K562 (cell line): ENCODE results near the gene MSANTD1. TPM values are rescaled to one million over a fixed set of nuclear protein-coding genes. Genes with fewer than 3 reads are reported as not detected.

Experiments
- ATAC-seq: fragments of 200-7000 bp; cut with Tn5 transposase; 3 replicates; pipeline ENCODE4 v1.9.1; 2020; ENCODE audit warnings: moderate library complexity
- BruUV-seq: library from RNA; stranded (reverse); fragments of 400-500 nt; replicated peaks from 2 replicates; lab custom pipeline; 2021; lab: Mats Ljungman, UMichigan
- CTCF ChIA-PET: fragments of 300-600 bp; formaldehyde crosslinking; extraction: SDS; loops from one replicate; lab custom pipeline; 2021; ENCODE audit warnings: low intra/inter-chr PET ratio; lab: Yijun Ruan, JAX
- POLR2A ChIA-PET: fragments of 300-600, 350-650 bp; sonication (Branson Sonifier 250); formaldehyde crosslinking; extraction: SDS; loops from one replicate; lab custom pipeline; 2021; ENCODE audit warnings: antibody characterized with exemption, inconsistent platforms; lab: Yijun Ruan, JAX
- DNase-seq, 4 experiments: peaks; one replicate each; pipeline versions ENCODE4 v3.0.0 to v3.0.0-alpha.2; 2011 to 2018; ENCODE audit warnings: low spot score in 3 of 4, mixed read lengths in 3 of 4; ENCODE audit errors: extremely low read depth in 1 of 4
- FAIRE-seq: peaks from 2 replicates; lab custom pipeline; 2011; peaks lifted over from hg19 to GRCh38; lab: Jason Lieb, UNC
- H2AFZ ChIP-seq: 2 replicates; pipeline ENCODE4 v1.6.0; 2011; ENCODE audit warnings: low read depth, low read length, control low read depth, inconsistent platforms
- H3K27ac ChIP-seq: fragments of 200-600 bp; 3 replicates; pipeline ENCODE4 v1.8.0; 2011; ENCODE audit warnings: low read depth, mild to moderate bottlenecking, control low read depth, inconsistent platforms, low read length, moderate library complexity, mixed read lengths; ENCODE audit errors: extremely low read depth
- H3K27me3 ChIP-seq, 2 experiments: fragments of 300-600 bp in 1 of 2; 2 replicates in 1 of 2; 3 replicates in 1 of 2; pipeline versions ENCODE4 v1.6.0 to v1.8.0; 2011; ENCODE audit warnings: inconsistent platforms in 2 of 2, low read length in 2 of 2, mild to moderate bottlenecking in 1 of 2, mixed read lengths in 1 of 2, moderate library complexity in 1 of 2; ENCODE audit not compliant: control insufficient read depth in 2 of 2, insufficient read depth in 2 of 2
- H3K36me3 ChIP-seq: fragments of 300-600 bp; 3 replicates; pipeline ENCODE4 v1.8.0; 2011; ENCODE audit warnings: mild to moderate bottlenecking, low read length, inconsistent platforms; ENCODE audit not compliant: control insufficient read depth, insufficient read depth
- H3K4me1 ChIP-seq, 2 experiments: fragments of 200-600 bp in 1 of 2; replicated peaks in 1 of 2; 2 replicates in 1 of 2; 3 replicates in 1 of 2; pipeline versions ENCODE4 v1.5.1 to v1.8.0; 2011; ENCODE audit warnings: inconsistent platforms in 2 of 2, low read length in 2 of 2, mild to moderate bottlenecking in 1 of 2, mixed read lengths in 1 of 2, moderate library complexity in 1 of 2; ENCODE audit not compliant: control insufficient read depth in 2 of 2, insufficient read depth in 2 of 2
- H3K4me2 ChIP-seq: 2 replicates; pipeline ENCODE4 v1.6.1; 2011; ENCODE audit warnings: low read length, control low read depth, inconsistent platforms, mixed read lengths; ENCODE audit not compliant: insufficient read depth
- H3K4me3 ChIP-seq: fragments of 200-600 bp; sonication (generic), shearing (Covaris generic); 2 replicates; pipeline ENCODE4 v1.5.1; 2016; ENCODE audit warnings: control low read depth, inconsistent platforms
- H3K79me2 ChIP-seq: fragments of 200-600 bp; 3 replicates; pipeline ENCODE4 v1.8.0; 2011; ENCODE audit warnings: low read length, inconsistent platforms; ENCODE audit not compliant: control insufficient read depth, insufficient read depth
- H3K9ac ChIP-seq, 2 experiments: 2 replicates each; pipeline versions ENCODE4 v1.6.0 to v1.6.1; 2011; ENCODE audit warnings: low read depth in 2 of 2, low read length in 2 of 2, control low read depth in 1 of 2, inconsistent platforms in 1 of 2, mild to moderate bottlenecking in 1 of 2, mixed read lengths in 1 of 2; ENCODE audit not compliant: insufficient read depth in 1 of 2
- H3K9me1 ChIP-seq: one replicate; pipeline ENCODE4 v1.6.0; 2011; ENCODE audit warnings: inconsistent platforms, mild to moderate bottlenecking, low read length, moderate library complexity; ENCODE audit not compliant: control insufficient read depth, insufficient read depth
- H3K9me3 ChIP-seq: replicated peaks from 2 replicates; pipeline ENCODE4 v1.5.1; 2011; ENCODE audit warnings: low read depth, low read length, inconsistent platforms; ENCODE audit not compliant: control insufficient read depth, insufficient read depth
- H4K20me1 ChIP-seq: replicated peaks from 2 replicates; pipeline ENCODE4 v1.6.1; 2011; ENCODE audit warnings: low read length, inconsistent platforms, mixed read lengths; ENCODE audit not compliant: control insufficient read depth, insufficient read depth
- CBX1 ChIP-seq: sonication (generic); IDR thresholded peaks from 2 replicates; pipeline ENCODE4 v1.6.1; 2016; ENCODE audit warnings: antibody characterized with exemption, low read depth, mild to moderate bottlenecking
- DPF2 ChIP-seq: fragments of 450-650 bp; IDR thresholded peaks from 2 replicates; pipeline ENCODE4 v1.6.1; 2016
- ELF4 ChIP-seq: fragments of 450-650 bp; formaldehyde crosslinking; IDR thresholded peaks from 2 replicates; pipeline ENCODE4 v1.4.0; 2022; ENCODE audit warnings: missing genetic modification characterization
- FOXM1 ChIP-seq, 2 experiments: fragments of 450-650 bp in 1 of 2; sonication (generic) in 1 of 2; formaldehyde crosslinking in 1 of 2; IDR thresholded peaks; 2 replicates each; pipeline versions ENCODE4 v1.6.1 to v1.9.0; 2017 to 2022; ENCODE audit warnings: low read depth in 2 of 2, mild to moderate bottlenecking in 2 of 2, missing genetic modification reagents in 1 of 2, moderate library complexity in 1 of 2
- SIRT6 ChIP-seq: IDR thresholded peaks from one replicate; pipeline ENCODE4 v1.6.1; 2012; ENCODE audit warnings: low read depth, mild to moderate bottlenecking, control low read depth, inconsistent platforms, low read length, moderate library complexity
- SIX5 ChIP-seq, 2 experiments: IDR thresholded peaks; 2 replicates each; pipeline ENCODE4 v1.6.1; 2011; ENCODE audit warnings: low read length in 2 of 2, borderline replicate concordance in 1 of 2, low read depth in 1 of 2, mild to moderate bottlenecking in 1 of 2, moderate library complexity in 1 of 2; ENCODE audit not compliant: insufficient read depth in 1 of 2
- TAL1 ChIP-seq: fragments of 450-650 bp; IDR thresholded peaks from 2 replicates; pipeline ENCODE4 v1.6.1; 2016; ENCODE audit warnings: mild to moderate bottlenecking
- TARDBP ChIP-seq: fragments of 450-650 bp; IDR thresholded peaks from 2 replicates; pipeline ENCODE4 v1.6.1; 2016
- TEAD4 ChIP-seq, 2 experiments: sonication (generic) in 1 of 2; formaldehyde crosslinking in 1 of 2; IDR thresholded peaks; 2 replicates each; pipeline versions ENCODE4 v1.6.1 to v1.8.0; 2012 to 2022; ENCODE audit warnings: borderline replicate concordance in 1 of 2, inconsistent platforms in 1 of 2, low read length in 1 of 2, mild to moderate bottlenecking in 1 of 2, missing genetic modification reagents in 1 of 2
- VEZF1 ChIP-seq: fragments of 200-800 bp; sonication (Bioruptor generic); IDR thresholded peaks from 2 replicates; pipeline ENCODE4 v1.6.1; 2017; ENCODE audit warnings: missing genetic modification characterization, missing compliant biosample characterization
- WHSC1 ChIP-seq: IDR thresholded peaks from one replicate; pipeline ENCODE4 v1.6.1; 2012; ENCODE audit warnings: low read length, control low read depth, inconsistent platforms
- ZBTB7A ChIP-seq: IDR thresholded peaks from 2 replicates; pipeline ENCODE4 v1.6.1; 2011; ENCODE audit warnings: low read depth, mild to moderate bottlenecking, low read length, moderate library complexity, borderline replicate concordance; ENCODE audit not compliant: control insufficient read depth
- ZNF324 ChIP-seq: fragments of 250-450 bp; sonication (Bioruptor Pico); IDR thresholded peaks from 2 replicates; pipeline ENCODE4 v1.4.0; 2020; ENCODE audit warnings: mild to moderate bottlenecking
- ZNF57 ChIP-seq: fragments of 450-650 bp; formaldehyde crosslinking; IDR thresholded peaks from 2 replicates; pipeline ENCODE4 v1.4.0; 2020; ENCODE audit warnings: mild to moderate bottlenecking, moderate library complexity
- ZNF717 ChIP-seq: fragments of 250-450 bp; sonication (Bioruptor Pico); IDR thresholded peaks from 2 replicates; pipeline ENCODE4 v1.5.0; 2021
- ZNF76 ChIP-seq: fragments of 250-450 bp; sonication (Bioruptor Pico); IDR thresholded peaks from 2 replicates; pipeline ENCODE4 v1.4.0; 2020; ENCODE audit warnings: mild to moderate bottlenecking, moderate library complexity, borderline replicate concordance
- WGBS: fragments of 100-300 bp; shearing (Covaris generic); methylation state at CpG from one replicate; pipeline ENCODE4 v1.1.6; 2016; ENCODE audit warnings: low coverage, mixed read lengths; ENCODE audit not compliant: insufficient coverage; ENCODE audit errors: missing lambda C conversion rate; 5-methylcytosine and 5-hydroxymethylcytosine counted together
- in situ Hi-C: fragments of 300-500 bp; cut with MboI; formaldehyde crosslinking; loops from 4 replicates; pipeline ENCODE4 v1.15.0; 2018; ENCODE audit warnings: inconsistent platforms, mixed read lengths
- intact Hi-C: fragments of 100-400 bp; cut with micrococcal nuclease; formaldehyde crosslinking; loops from 2 replicates; pipeline ENCODE4 v1.14.2; 2022
- polyA plus RNA-seq, 8 experiments: library from polyadenylated mRNA; depleted of rRNA in 4 of 8; stranded (reverse) in 5 of 8; unstranded in 3 of 8; fragments of >200 nt; fragmentation: Nextera tagmentation in 2 of 8; fragmentation: Illumina TruSeq in 1 of 8; extraction: Ambion mirVana in 2 of 8; extraction: Trizol in 1 of 8; gene quantifications; 2 replicates each; pipeline versions ENCODE4 v1.2.1 to v1.2.3, GENCODE V29; 2011 to 2014; ENCODE audit warnings: inconsistent platforms in 1 of 8, missing spikeins in 1 of 8
- total RNA-seq, 7 experiments: library from RNA; depleted of rRNA in 6 of 7; stranded (reverse); fragments of >200 nt in 6 of 7; fragmentation: Illumina TruSeq in 2 of 7; extraction: Trizol in 2 of 7; gene quantifications; 2 replicates each; pipeline versions ENCODE4 v1.2.1 to v1.2.3, GENCODE V29; 2011 to 2021; ENCODE audit warnings: low replicate concordance in 1 of 7
- TF ChIP-seq, protein P1 (sequence below): fragments of 450-650 bp; IDR thresholded peaks from 2 replicates; pipeline ENCODE4 v1.6.1; 2017; ENCODE audit warnings: antibody characterized with exemption, mild to moderate bottlenecking

Gene MSANTD1
- total and polyA plus RNA-seq, 9 of the 15 experiments (the other 6 are each of a cell fraction or from before 2014, with no cell fraction given): 0.04 to 0.09 (median 0.07) TPM; not detected in 6

- ATAC-seq (peak; percentile 77), FAIRE-seq (peak; percentile 92), DNase-seq (peak; percentile 62 to 81 (median 68))
- H3K4me1 ChIP-seq: peaks cover 22 to 55% of the 10 kb centered on the region in 2 experiments; a peak in 4 of 5 replicates
- H3K9ac ChIP-seq: peak overlapping the region in 1 of 2 experiments; percentile 74; a peak in 2 of 4 replicates
- peaks cover 8% of the 10 kb centered on the region; the same call in 1 of the 3 replicates for H3K36me3 ChIP-seq
- in situ Hi-C loops: no loop called here
- no peaks in the 10 kb centered on the region for H3K9me1 ChIP-seq
- no peaks in the 10 kb centered on the region for H3K27me3 ChIP-seq
- CTCF ChIA-PET: no interaction called here
- H3K4me2 ChIP-seq: peak overlapping the region; percentile 66
- H3K27ac ChIP-seq: peak overlapping the region; percentile 68; the same call in 2 of the 3 replicates
- WGBS: 9% methylated on average over 17 of the region's 17 CpGs
- intact Hi-C loops: loop anchor here (5.0 kb wide), 1 partner anchor 200 kb away; the partner anchor contains the start of gene HGFAC
- no peak overlapping the region for H3K4me3 ChIP-seq
- no peaks in the 10 kb centered on the region for H3K79me2 ChIP-seq
- no peaks in the 10 kb centered on the region for H3K9me3 ChIP-seq
- no peak overlapping the region; the same call in 1 of the 2 replicates for H2AFZ ChIP-seq
- POLR2A ChIA-PET: interaction anchor here (0.6 to 1.7 kb wide), 7 partner anchors 9 to 240 kb away, joined by 3 to 6 read pairs (median 3); no protein-coding TSS in a partner anchor
- peaks cover 4% of the 10 kb centered on the region for H4K20me1 ChIP-seq
- no TSS peak for BruUV-seq
- TF ChIP-seq ZNF324 (CRISPR knock-in tag) (no peak), ELF4 (CRISPR knock-in tag) (no peak), CBX1 (no peak), TAL1 (peak; percentile 41), VEZF1 (CRISPR knock-in tag) (peak; percentile 84), ZNF57 (no peak), SIRT6 (no peak), SIX5 (IDR thresholded peaks at IDR 0.05; ENCODE audit: borderline replicate concordance in 1 of 2, insufficient read depth in 1 of 2, low read depth in 1 of 2, low read length in 2 of 2) (no peak), WHSC1 (no peak), TARDBP (no peak), FOXM1 (IDR thresholded peaks at IDR 0.05; ENCODE audit: low read depth) (no peak), FOXM1 (CRISPR knock-in tag; IDR thresholded peaks at IDR 0.05; ENCODE audit: low read depth) (no peak), ZNF76 (CRISPR knock-in tag) (no peak), ZNF717 (CRISPR knock-in tag) (no peak), DPF2 (peak; percentile 77), TEAD4 (IDR thresholded peaks at IDR 0.05; ENCODE audit: low read length) (peak; percentile 49; the same call in 1 of the 2 replicates), TEAD4 (CRISPR knock-in tag; IDR thresholded peaks at IDR 0.05; ENCODE audit: borderline replicate concordance) (no peak), ZBTB7A (0 out of 2 replicates have a peak, but pooled peaks have one; percentile 41)
- TF ChIP-seq, protein P1, sequence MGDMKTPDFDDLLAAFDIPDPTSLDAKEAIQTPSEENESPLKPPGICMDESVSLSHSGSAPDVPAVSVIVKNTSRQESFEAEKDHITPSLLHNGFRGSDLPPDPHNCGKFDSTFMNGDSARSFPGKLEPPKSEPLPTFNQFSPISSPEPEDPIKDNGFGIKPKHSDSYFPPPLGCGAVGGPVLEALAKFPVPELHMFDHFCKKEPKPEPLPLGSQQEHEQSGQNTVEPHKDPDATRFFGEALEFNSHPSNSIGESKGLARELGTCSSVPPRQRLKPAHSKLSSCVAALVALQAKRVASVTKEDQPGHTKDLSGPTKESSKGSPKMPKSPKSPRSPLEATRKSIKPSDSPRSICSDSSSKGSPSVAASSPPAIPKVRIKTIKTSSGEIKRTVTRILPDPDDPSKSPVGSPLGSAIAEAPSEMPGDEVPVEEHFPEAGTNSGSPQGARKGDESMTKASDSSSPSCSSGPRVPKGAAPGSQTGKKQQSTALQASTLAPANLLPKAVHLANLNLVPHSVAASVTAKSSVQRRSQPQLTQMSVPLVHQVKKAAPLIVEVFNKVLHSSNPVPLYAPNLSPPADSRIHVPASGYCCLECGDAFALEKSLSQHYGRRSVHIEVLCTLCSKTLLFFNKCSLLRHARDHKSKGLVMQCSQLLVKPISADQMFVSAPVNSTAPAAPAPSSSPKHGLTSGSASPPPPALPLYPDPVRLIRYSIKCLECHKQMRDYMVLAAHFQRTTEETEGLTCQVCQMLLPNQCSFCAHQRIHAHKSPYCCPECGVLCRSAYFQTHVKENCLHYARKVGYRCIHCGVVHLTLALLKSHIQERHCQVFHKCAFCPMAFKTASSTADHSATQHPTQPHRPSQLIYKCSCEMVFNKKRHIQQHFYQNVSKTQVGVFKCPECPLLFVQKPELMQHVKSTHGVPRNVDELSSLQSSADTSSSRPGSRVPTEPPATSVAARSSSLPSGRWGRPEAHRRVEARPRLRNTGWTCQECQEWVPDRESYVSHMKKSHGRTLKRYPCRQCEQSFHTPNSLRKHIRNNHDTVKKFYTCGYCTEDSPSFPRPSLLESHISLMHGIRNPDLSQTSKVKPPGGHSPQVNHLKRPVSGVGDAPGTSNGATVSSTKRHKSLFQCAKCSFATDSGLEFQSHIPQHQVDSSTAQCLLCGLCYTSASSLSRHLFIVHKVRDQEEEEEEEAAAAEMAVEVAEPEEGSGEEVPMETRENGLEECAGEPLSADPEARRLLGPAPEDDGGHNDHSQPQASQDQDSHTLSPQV: peak; percentile 38; the same call in 1 of the 2 replicates
Measured at GRCh38 chr4:3241898-3242524, 6.9 kb upstream of the MSANTD1 start.
